GM23338 (cell line): Measurements from ENCODE around the gene SEC14L1. TPM values are rescaled to one million over a fixed set of nuclear protein-coding genes. Genes with fewer than 3 reads are reported as not detected.

ENCODE experiments used
- ATAC-seq: fragments of 200-7000 bp; cut with Tn5 transposase; 3 replicates; pipeline ENCODE4 v1.9.1; 2020
- DNase-seq: peaks from one replicate; pipeline ENCODE4 v3.0.0-alpha.2; 2015; ENCODE audit warnings: low spot score
- H2AFZ ChIP-seq: fragments of 200-600 bp; sonication (generic); 2 replicates; pipeline ENCODE4 v1.8.0; 2016; ENCODE audit warnings: antibody characterized with exemption, mild to moderate bottlenecking, moderate library complexity
- H3F3A ChIP-seq: fragments of 200-600 bp; sonication (generic); replicated peaks from 2 replicates; pipeline ENCODE4 v1.8.0; 2017; ENCODE audit warnings: antibody characterized with exemption, mixed run types, low read depth
- H3K27ac ChIP-seq: fragments of 200-600 bp; sonication (generic); 2 replicates; pipeline ENCODE4 v1.6.1; 2016; ENCODE audit warnings: low read depth
- H3K27me3 ChIP-seq: fragments of 200-600 bp; sonication (generic); 2 replicates; pipeline ENCODE4 v1.8.0; 2016; ENCODE audit warnings: mild to moderate bottlenecking, mixed run types, moderate library complexity; ENCODE audit not compliant: insufficient read depth
- H3K36me3 ChIP-seq: fragments of 200-600 bp; sonication (generic); 2 replicates; pipeline ENCODE4 v1.8.0; 2016; ENCODE audit warnings: mild to moderate bottlenecking; ENCODE audit not compliant: insufficient read depth
- H3K4me1 ChIP-seq: fragments of 200-600 bp; sonication (generic); 2 replicates; pipeline ENCODE4 v1.8.0; 2016; ENCODE audit warnings: mild to moderate bottlenecking, moderate library complexity; ENCODE audit not compliant: insufficient read depth
- H3K4me2 ChIP-seq: fragments of 200-600 bp; sonication (generic); 2 replicates; pipeline ENCODE4 v1.7.1; 2017; ENCODE audit warnings: mixed run types
- H3K4me3 ChIP-seq: fragments of 200-600 bp; sonication (generic); 2 replicates; pipeline ENCODE4 v1.6.1; 2016; ENCODE audit warnings: mixed run types
- H3K79me2 ChIP-seq: fragments of 200-600 bp; sonication (generic); replicated peaks from 2 replicates; pipeline ENCODE4 v1.8.0; 2017; ENCODE audit warnings: mild to moderate bottlenecking; ENCODE audit not compliant: insufficient read depth
- H3K9me2 ChIP-seq: fragments of 200-600 bp; sonication (generic); 2 replicates; pipeline ENCODE4 v1.8.0; 2017; ENCODE audit not compliant: insufficient read depth
- H4K20me1 ChIP-seq: fragments of 200-600 bp; sonication (generic); replicated peaks from 2 replicates; pipeline ENCODE4 v1.8.0; 2017; ENCODE audit warnings: mild to moderate bottlenecking; ENCODE audit not compliant: insufficient read depth
- H3K27ac Mint-ChIP-seq: 2 replicates; pipeline ENCODE4 v1.8.0; 2020; ENCODE audit warnings: inconsistent platforms, mild to moderate bottlenecking, moderate library complexity, mixed read lengths
- H3K27me3 Mint-ChIP-seq: 3 replicates; pipeline ENCODE4 v1.8.0; 2022; ENCODE audit warnings: low read depth, mild to moderate bottlenecking, moderate library complexity, mixed read lengths, inconsistent platforms; ENCODE audit not compliant: insufficient read depth, poor library complexity
- H3K36me3 Mint-ChIP-seq: 3 replicates; pipeline ENCODE4 v1.8.0; 2021; ENCODE audit warnings: low read depth, mild to moderate bottlenecking, inconsistent platforms, moderate library complexity, mixed read lengths
- H3K4me1 Mint-ChIP-seq: 3 replicates; pipeline ENCODE4 v1.8.0; 2020; ENCODE audit warnings: mild to moderate bottlenecking, inconsistent platforms, mixed read lengths
- H3K4me3 Mint-ChIP-seq: 3 replicates; pipeline ENCODE4 v1.8.0; 2021; ENCODE audit warnings: moderate library complexity, mild to moderate bottlenecking, inconsistent platforms, mixed read lengths
- H3K9me3 Mint-ChIP-seq: 3 replicates; pipeline ENCODE4 v1.8.0; 2020; ENCODE audit warnings: moderate library complexity, mild to moderate bottlenecking, inconsistent platforms, mixed read lengths
- CREB1 ChIP-seq: fragments of 250-450 bp; sonication (Bioruptor Pico); IDR thresholded peaks from 2 replicates; pipeline ENCODE4 v1.5.0; 2020; ENCODE audit warnings: low read depth, mild to moderate bottlenecking, moderate library complexity
- CTCF ChIP-seq, 2 experiments: fragments of 200-600 bp in 1 of 2; sonication (generic) in 1 of 2; conservative IDR thresholded peaks; 2 replicates each; pipeline versions ENCODE4 v1.5.1 to v1.6.1; 2016 to 2017; ENCODE audit warnings: antibody characterized with exemption in 2 of 2, low read depth in 2 of 2, mild to moderate bottlenecking in 2 of 2, moderate library complexity in 1 of 2
- EZH2 ChIP-seq: fragments of 200-600 bp; sonication (generic); IDR thresholded peaks from one replicate; pipeline ENCODE4 v1.8.0; 2017; ENCODE audit warnings: antibody characterized with exemption, mild to moderate bottlenecking, low read depth; ENCODE audit not compliant: unreplicated experiment
- EZH2phosphoT487 ChIP-seq: fragments of 200-600 bp; sonication (generic); IDR thresholded peaks from one replicate; pipeline ENCODE4 v1.8.1; 2018; ENCODE audit warnings: antibody characterized with exemption; ENCODE audit not compliant: unreplicated experiment
- JUNB ChIP-seq: IDR thresholded peaks from one replicate; pipeline ENCODE4 v1.6.1; 2016; ENCODE audit warnings: antibody characterized with exemption; ENCODE audit not compliant: unreplicated experiment
- NANOG ChIP-seq: IDR thresholded peaks from 2 replicates; pipeline ENCODE4 v1.6.1; 2016; ENCODE audit warnings: antibody characterized with exemption, borderline replicate concordance
- POLR2AphosphoS5 ChIP-seq: IDR thresholded peaks from 2 replicates; pipeline ENCODE4 v1.6.1; 2016; ENCODE audit warnings: antibody characterized with exemption, low read depth
- REST ChIP-seq: IDR thresholded peaks from one replicate; pipeline ENCODE4 v1.6.1; 2018; ENCODE audit warnings: antibody characterized with exemption; ENCODE audit not compliant: unreplicated experiment
- STAT1 ChIP-seq: IDR thresholded peaks from one replicate; pipeline ENCODE4 v1.6.1; 2016; ENCODE audit warnings: antibody characterized with exemption; ENCODE audit not compliant: unreplicated experiment
- ZNF114 ChIP-seq: fragments of 250-450 bp; sonication (Bioruptor Pico); IDR thresholded peaks from 2 replicates; pipeline ENCODE4 v1.5.0; 2020; ENCODE audit warnings: mild to moderate bottlenecking, moderate library complexity
- ZNF331 ChIP-seq: fragments of 250-450 bp; sonication (Bioruptor Pico); IDR thresholded peaks from 2 replicates; pipeline ENCODE4 v1.5.0; 2020; ENCODE audit warnings: low read depth, mild to moderate bottlenecking, moderate library complexity
- ZNF462 ChIP-seq: fragments of 250-450 bp; sonication (Bioruptor Pico); IDR thresholded peaks from 2 replicates; pipeline ENCODE4 v1.5.0; 2020; ENCODE audit warnings: mild to moderate bottlenecking, moderate library complexity
- polyA plus RNA-seq: library from polyadenylated mRNA; unstranded; fragments of >200 nt; fragmentation: Nextera tagmentation; extraction: Ambion mirVana; gene quantifications from 2 replicates; pipeline ENCODE4 v1.2.1, GENCODE V29; 2016
- total RNA-seq: library from RNA; depleted of rRNA; stranded (reverse); fragments of >200 nt; shearing (Covaris generic); gene quantifications from 2 replicates; pipeline ENCODE4 v1.2.3, GENCODE V29; 2014

SEC14L1 gene
- total and polyA plus RNA-seq, 2 experiments from 2014 or later: 26.8 to 54.8 TPM

- 0 out of 2 replicates have a peak, but pooled peaks cover 3% of the 10 kb centered on the region for H4K20me1 ChIP-seq
- no peak overlapping the region for H3K4me2 ChIP-seq
- peaks cover 60% of the 10 kb centered on the region for H3K9me3 Mint-ChIP-seq
- DNase-seq (no peak), ATAC-seq (no peak)
- H3K36me3 Mint-ChIP-seq: peaks cover 55% of the 10 kb centered on the region
- no peak for TF ChIP-seq POLR2AphosphoS5
- no peak for TF ChIP-seq JUNB
- TF ChIP-seq STAT1: no peak
- TF ChIP-seq EZH2: no peak
- no peak for TF ChIP-seq ZNF462 (CRISPR knock-in tag)
- TF ChIP-seq NANOG: no peak
- TF ChIP-seq ZNF114 (CRISPR knock-in tag): no peak
- no peak for TF ChIP-seq EZH2phosphoT487
- no peak for TF ChIP-seq CTCF (conservative IDR thresholded peaks at IDR 0.05; ENCODE audit: low read depth in 2 of 2)
- no peak for TF ChIP-seq CREB1 (CRISPR knock-in tag)
- TF ChIP-seq REST: no peak
- TF ChIP-seq ZNF331: no peak
- H3K27ac Mint-ChIP-seq: no peak overlapping the region
- H3K9me2 ChIP-seq: 0 out of 2 replicates have a peak, but pooled peaks cover 4% of the 10 kb centered on the region
- peaks cover 64% of the 10 kb centered on the region for H3K79me2 ChIP-seq
- peaks cover 45% of the 10 kb centered on the region for H3K4me1 ChIP-seq
- H3F3A ChIP-seq: 0 out of 2 replicates have a peak, but pooled peaks cover 6% of the 10 kb centered on the region
- peaks cover 32% of the 10 kb centered on the region for H3K4me1 Mint-ChIP-seq
- H3K4me3 ChIP-seq: no peak overlapping the region
- peaks cover 19% of the 10 kb centered on the region for H3K36me3 ChIP-seq
- no peak overlapping the region for H3K27ac ChIP-seq
- H3K4me3 Mint-ChIP-seq: no peak overlapping the region
- no peak overlapping the region for H2AFZ ChIP-seq
- H3K27me3 Mint-ChIP-seq: peaks cover 6% of the 10 kb centered on the region
- H3K27me3 ChIP-seq: no peaks in the 10 kb centered on the region
Measured at GRCh38 chr17:77167472-77168306, 26.9 kb downstream of the SEC14L1 start.
